ENCODE results near the gene CBARP. TPM values are rescaled to one million over a fixed set of nuclear protein-coding genes. Genes with fewer than 3 reads are reported as not detected.

Gene CBARP
- total RNA-seq, 1 donor from 2014 or later: 2.9 TPM

- no peaks in the 10 kb centered on the region for H3K27me3 ChIP-seq (ENCODE audit: control insufficient read depth, insufficient read depth, low read length)
- peaks cover 36% of the 10 kb centered on the region for H3K36me3 ChIP-seq (ENCODE audit: control insufficient read depth, insufficient read depth, low read length)
- DNase-seq (ENCODE audit: low read depth) (no peak), FAIRE-seq (no peak)
- TF ChIP-seq CTCF (IDR thresholded peaks at IDR 0.05; ENCODE audit: insufficient read depth, low read length, severe bottlenecking): no peak
- H3K4me3 ChIP-seq (ENCODE audit: low read depth, low read length): peak overlapping the region; percentile 75
These were observed 12.8 kb upstream of the CBARP start for GRCh38 chr19:1250437-1251260.

- FAIRE-seq: no peak
- H3K36me3 ChIP-seq (ENCODE audit: control insufficient read depth, insufficient read depth, low read length): peaks cover 29% of the 10 kb centered on the region
- no peaks in the 10 kb centered on the region for H3K27me3 ChIP-seq (ENCODE audit: control insufficient read depth, insufficient read depth, low read length)
- DNase-seq (ENCODE audit: low read depth): no peak
- peak overlapping the region; percentile 75 for H3K4me3 ChIP-seq (ENCODE audit: low read depth, low read length)
- TF ChIP-seq CTCF (IDR thresholded peaks at IDR 0.05; ENCODE audit: insufficient read depth, low read length, severe bottlenecking): no peak
These were observed 12.2 kb upstream of the CBARP start for GRCh38 chr19:1249990-1250436.

GRCh38 chr19:1249298-1249989, 11.6 kb upstream of the CBARP start:
- no peak for TF ChIP-seq CTCF (IDR thresholded peaks at IDR 0.05; ENCODE audit: insufficient read depth, low read length, severe bottlenecking)
- H3K36me3 ChIP-seq (ENCODE audit: control insufficient read depth, insufficient read depth, low read length): peaks cover 24% of the 10 kb centered on the region
- peak overlapping the region; percentile 86 for H3K4me3 ChIP-seq (ENCODE audit: low read depth, low read length)
- no peaks in the 10 kb centered on the region for H3K27me3 ChIP-seq (ENCODE audit: control insufficient read depth, insufficient read depth, low read length)
- DNase-seq (ENCODE audit: low read depth) (peak; percentile 77), FAIRE-seq (no peak)

GRCh38 chr19:1248786-1249297, 11.0 kb upstream of the CBARP start:
- FAIRE-seq (no peak), DNase-seq (ENCODE audit: low read depth) (no peak)
- TF ChIP-seq CTCF (IDR thresholded peaks at IDR 0.05; ENCODE audit: insufficient read depth, low read length, severe bottlenecking): peak; percentile 68
- peaks cover 21% of the 10 kb centered on the region for H3K36me3 ChIP-seq (ENCODE audit: control insufficient read depth, insufficient read depth, low read length)
- no peaks in the 10 kb centered on the region for H3K27me3 ChIP-seq (ENCODE audit: control insufficient read depth, insufficient read depth, low read length)
- peak overlapping the region; percentile 86 for H3K4me3 ChIP-seq (ENCODE audit: low read depth, low read length)

GRCh38 chr19:1248139-1248785, 10.5 kb upstream of the CBARP start, which contains the start of gene MIDN:
Gene MIDN, plus strand, starts transcription at chr19:1248583. Its CDS starts 1,714 bp downstream, at chr19:1250297.
- Histone ChIP-seq H3K36me3 (ENCODE audit: control insufficient read depth, insufficient read depth, low read length) (peaks cover 16% of the 10 kb centered on the region), H3K27me3 (ENCODE audit: control insufficient read depth, insufficient read depth, low read length) (no peaks in the 10 kb centered on the region), H3K4me3 (ENCODE audit: low read depth, low read length) (peak within 1 kb of the TSS; percentile 86)
- peak; percentile 57 for DNase-seq (ENCODE audit: low read depth)
- peak; percentile 41 for TF ChIP-seq CTCF (IDR thresholded peaks at IDR 0.05; ENCODE audit: insufficient read depth, low read length, severe bottlenecking)
- FAIRE-seq: no peak
